ENCODE results near the gene WDR73. TPM values are rescaled to one million over a fixed set of nuclear protein-coding genes. Genes with fewer than 3 reads are reported as not detected.
"Not testable (repeated sequence)": the region's sequence is repeated elsewhere in the genome, so short reads cannot be mapped to it uniquely, and the experiment has no call there.

Gene WDR73
- total RNA-seq, 4 donors from 2014 or later: 16.7 to 22.8 (median 18.4) TPM

DNA sequence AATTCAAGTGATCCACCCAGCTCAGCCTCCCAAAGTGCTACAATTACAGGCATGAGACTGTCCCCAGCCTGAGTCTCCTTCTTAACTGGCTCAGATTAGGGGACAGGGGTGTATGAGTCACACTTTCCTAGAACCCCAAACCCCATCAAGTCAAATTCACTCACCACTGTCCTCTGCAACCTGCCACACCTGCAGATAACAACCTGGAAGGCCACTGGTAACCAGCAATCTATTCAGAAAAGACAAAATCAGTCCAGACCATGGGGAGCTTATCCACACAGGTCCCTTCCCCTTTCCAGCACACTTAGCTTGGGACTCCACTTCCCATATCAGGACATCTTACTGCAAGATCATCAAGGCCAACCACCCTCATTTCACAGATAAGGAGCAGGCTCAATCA is 6.4 kb downstream of the WDR73 start:
- peaks cover 67 to 96% (median 92%) of the 10 kb centered on the region in 4 donors for H3K36me3 ChIP-seq
- H3K4me3 ChIP-seq: no peak overlapping the region

DNA sequence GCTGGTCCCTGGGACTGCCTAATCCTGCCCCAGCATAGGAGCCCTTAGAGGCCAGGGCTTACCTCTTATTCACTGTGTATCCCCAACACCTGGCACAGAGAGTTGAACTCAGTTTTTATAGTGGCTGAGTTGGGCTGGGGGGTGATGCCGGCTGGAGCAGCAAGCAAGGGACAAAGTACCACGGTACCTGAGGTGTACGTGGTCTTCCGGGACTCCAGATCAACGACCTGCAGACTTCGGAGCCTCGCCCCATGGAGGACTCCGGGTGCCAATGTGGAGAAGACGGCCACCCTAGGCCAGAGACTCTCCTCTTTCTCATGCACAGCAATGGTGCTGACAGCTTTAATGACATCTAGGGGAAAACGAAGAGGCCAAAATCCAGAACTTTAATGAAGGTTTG is 8.1 kb downstream of the WDR73 start:
- Histone ChIP-seq H3K4me3 (no peak overlapping the region), H3K4me1 (peaks cover under 1 to 18% (median 11%) of the 10 kb centered on the region in 4 donors), H3K9me3 (no peaks in the 10 kb centered on the region), H3K27me3 (no peaks in the 10 kb centered on the region), H3K27ac (replicated peaks in 1 of 4) (no peak overlapping the region), H3K36me3 (peaks cover 69 to 100% (median 96%) of the 10 kb centered on the region in 4 donors)
- DNase-seq (ENCODE audit: extremely low spot score): no peak
- 92% methylated on average over 10 of the region's 10 CpGs for WGBS
- TF ChIP-seq POLR2A (IDR thresholded peaks at IDR 0.05; ENCODE audit: low read depth): no peak
- intact Hi-C loops (cut with DNase I): no loop called here

More for the DNA sequence above, 6.4 kb downstream of the WDR73 start:
- Histone ChIP-seq H3K9me3 (no peaks in the 10 kb centered on the region), H3K27ac (replicated peaks in 1 of 4) (no peak overlapping the region), H3K4me1 (peaks cover 18 to 35% (median 24%) of the 10 kb centered on the region in 4 donors), H3K27me3 (no peaks in the 10 kb centered on the region)
- no peak for DNase-seq (ENCODE audit: extremely low spot score)
- TF ChIP-seq POLR2A (IDR thresholded peaks at IDR 0.05; ENCODE audit: low read depth): no peak
- no peak for TF ChIP-seq POLR2AphosphoS5 (IDR thresholded peaks at IDR 0.05)
- TF ChIP-seq, protein P1, sequence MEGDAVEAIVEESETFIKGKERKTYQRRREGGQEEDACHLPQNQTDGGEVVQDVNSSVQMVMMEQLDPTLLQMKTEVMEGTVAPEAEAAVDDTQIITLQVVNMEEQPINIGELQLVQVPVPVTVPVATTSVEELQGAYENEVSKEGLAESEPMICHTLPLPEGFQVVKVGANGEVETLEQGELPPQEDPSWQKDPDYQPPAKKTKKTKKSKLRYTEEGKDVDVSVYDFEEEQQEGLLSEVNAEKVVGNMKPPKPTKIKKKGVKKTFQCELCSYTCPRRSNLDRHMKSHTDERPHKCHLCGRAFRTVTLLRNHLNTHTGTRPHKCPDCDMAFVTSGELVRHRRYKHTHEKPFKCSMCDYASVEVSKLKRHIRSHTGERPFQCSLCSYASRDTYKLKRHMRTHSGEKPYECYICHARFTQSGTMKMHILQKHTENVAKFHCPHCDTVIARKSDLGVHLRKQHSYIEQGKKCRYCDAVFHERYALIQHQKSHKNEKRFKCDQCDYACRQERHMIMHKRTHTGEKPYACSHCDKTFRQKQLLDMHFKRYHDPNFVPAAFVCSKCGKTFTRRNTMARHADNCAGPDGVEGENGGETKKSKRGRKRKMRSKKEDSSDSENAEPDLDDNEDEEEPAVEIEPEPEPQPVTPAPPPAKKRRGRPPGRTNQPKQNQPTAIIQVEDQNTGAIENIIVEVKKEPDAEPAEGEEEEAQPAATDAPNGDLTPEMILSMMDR (IDR thresholded peaks at IDR 0.05): no peak
- TF ChIP-seq EP300 (IDR thresholded peaks at IDR 0.05): no peak
- intact Hi-C loops (cut with DNase I): no loop called here

DNA sequence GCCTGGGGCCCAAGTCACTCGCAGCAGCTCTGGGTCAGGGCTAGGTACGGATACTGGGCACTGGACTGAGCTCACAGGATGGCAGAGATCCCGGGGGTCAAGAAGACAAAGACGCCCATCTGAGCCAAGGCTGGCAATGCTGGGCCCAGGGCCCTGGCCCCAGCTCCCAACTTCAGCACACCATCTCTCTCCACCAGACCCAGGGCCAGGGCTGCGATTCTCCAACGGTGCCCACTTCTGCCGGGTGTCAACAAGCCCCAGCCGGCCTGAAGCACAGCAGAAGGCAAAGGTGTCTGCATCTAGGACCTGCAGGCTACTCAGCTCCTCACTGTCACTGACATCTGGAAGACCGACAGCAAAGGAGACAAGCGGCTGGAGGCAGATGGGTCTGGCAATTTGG is 8.6 kb downstream of the WDR73 start:
- TF ChIP-seq EP300 (IDR thresholded peaks at IDR 0.05) (no peak), POLR2AphosphoS5 (IDR thresholded peaks at IDR 0.05) (no peak), POLR2A (IDR thresholded peaks at IDR 0.05; ENCODE audit: low read depth) (no peak)
- TF ChIP-seq, protein P1 (IDR thresholded peaks at IDR 0.05): no peak
- Histone ChIP-seq H3K4me1 (peaks cover 0 to 17% (median 9%) of the 10 kb centered on the region in 4 donors), H3K36me3 (peaks cover 66 to 100% (median 96%) of the 10 kb centered on the region in 4 donors), H3K27me3 (no peaks in the 10 kb centered on the region), H3K27ac (replicated peaks in 1 of 4) (no peak overlapping the region), H3K4me3 (no peak overlapping the region), H3K9me3 (no peaks in the 10 kb centered on the region)
- DNase-seq (ENCODE audit: extremely low spot score): no peak
- intact Hi-C loops (cut with DNase I): no loop called here
- WGBS: 96% methylated on average over 5 of the region's 10 CpGs

DNA sequence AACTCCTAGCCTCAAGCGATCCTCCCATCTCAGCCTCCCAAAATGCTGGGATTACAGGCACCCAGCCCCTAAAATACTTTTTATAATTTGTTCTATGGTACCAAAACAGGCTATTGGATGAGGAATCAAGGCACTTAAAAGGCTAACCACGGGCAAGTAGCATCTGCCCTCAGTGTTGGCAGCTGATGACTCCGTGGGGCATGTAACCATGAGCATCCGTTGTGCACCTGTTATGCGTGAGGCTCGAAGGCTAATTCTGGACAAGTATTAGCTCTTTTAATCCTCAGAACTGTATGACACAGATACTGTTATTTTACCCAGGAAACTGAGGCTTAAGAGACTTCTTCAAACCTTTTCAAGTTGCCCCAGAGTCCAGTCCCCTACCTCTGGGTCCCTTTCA is 10.2 kb downstream of the WDR73 start:
- no peaks in the 10 kb centered on the region for H3K9me3 ChIP-seq
- intact Hi-C loops (cut with DNase I): no loop called here
- WGBS: 90% methylated on average over 6 of the region's 6 CpGs
- H3K27me3 ChIP-seq: no peaks in the 10 kb centered on the region
- peaks cover 0 to 4% (median 0%) of the 10 kb centered on the region in 4 donors for H3K4me1 ChIP-seq
- no peak for DNase-seq (ENCODE audit: extremely low spot score)
- no peak overlapping the region for H3K27ac ChIP-seq (replicated peaks in 1 of 4)
- H3K36me3 ChIP-seq: peaks cover 56 to 100% (median 98%) of the 10 kb centered on the region in 4 donors
- TF ChIP-seq POLR2AphosphoS5 (IDR thresholded peaks at IDR 0.05): no peak
- TF ChIP-seq, protein P1 (IDR thresholded peaks at IDR 0.05): no peak
- TF ChIP-seq EP300 (IDR thresholded peaks at IDR 0.05): no peak
- TF ChIP-seq POLR2A (IDR thresholded peaks at IDR 0.05; ENCODE audit: low read depth): no peak
- H3K4me3 ChIP-seq: no peak overlapping the region

DNA sequence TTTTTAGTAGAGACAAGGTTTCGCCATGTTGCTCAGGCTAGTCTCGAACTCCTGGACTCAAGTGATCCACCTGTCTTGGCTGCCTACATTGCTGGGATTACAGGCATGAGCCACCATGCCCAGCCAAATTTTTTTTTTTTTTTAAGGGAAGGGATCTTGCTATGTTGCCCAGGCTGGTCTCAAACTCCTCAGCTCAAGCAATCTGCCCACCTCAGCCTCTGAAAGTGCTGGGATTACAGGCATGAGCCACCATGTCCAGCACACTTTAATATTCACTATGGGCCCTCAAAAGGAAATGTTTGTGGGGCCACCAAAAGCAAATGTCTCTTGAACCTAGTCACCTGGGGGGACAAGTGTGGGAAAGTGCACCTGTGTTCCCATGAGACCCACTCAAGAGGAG is 11.4 kb downstream of the WDR73 start:
- WGBS: 50% methylated on average over 2 of the region's 2 CpGs
- H3K27ac ChIP-seq (replicated peaks in 1 of 4); DNase-seq (ENCODE audit: extremely low spot score); H3K27me3 ChIP-seq; H3K9me3 ChIP-seq; intact Hi-C loops (cut with DNase I); H3K4me1 ChIP-seq; H3K4me3 ChIP-seq: not testable (repeated sequence)
- peaks cover 50 to 100% (median 97%) of the 10 kb centered on the region in 4 donors for H3K36me3 ChIP-seq

DNA sequence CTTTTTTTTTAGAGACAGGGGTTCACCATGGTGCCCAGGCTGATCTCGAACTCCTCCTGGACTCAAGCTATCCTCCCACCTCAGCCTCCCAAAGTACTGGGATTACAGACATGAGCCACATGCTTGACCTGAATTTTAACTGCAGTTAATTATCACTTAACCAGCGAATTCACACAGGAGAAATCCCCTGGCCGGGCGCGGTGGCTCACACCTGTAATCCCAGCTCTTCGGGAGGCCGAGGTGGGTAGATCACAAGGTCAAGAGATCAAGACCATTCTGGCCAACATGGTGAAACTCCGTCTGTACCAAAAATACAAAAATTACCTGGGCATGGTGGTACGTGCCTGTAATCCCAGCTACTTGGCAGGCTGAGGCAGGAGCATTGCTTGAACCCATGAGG is 12.2 kb downstream of the WDR73 start:
- DNase-seq (ENCODE audit: extremely low spot score); H3K27ac ChIP-seq (replicated peaks in 1 of 4); H3K4me1 ChIP-seq; H3K4me3 ChIP-seq; H3K9me3 ChIP-seq; intact Hi-C loops (cut with DNase I); H3K27me3 ChIP-seq: not testable (repeated sequence)
- H3K36me3 ChIP-seq: peaks cover 50 to 99% (median 94%) of the 10 kb centered on the region in 4 donors
- 90% methylated on average over 9 of the region's 9 CpGs for WGBS

Measured in esophagus muscularis mucosa (tissue), 4 donors.